GM19463 (cell line): ENCODE measurements around the gene PDCD1LG2.

Experiments
- ATAC-seq: cut with Tn5 transposase; IDR thresholded peaks from one replicate; pipeline ENCODE4 v1.9.1; 2021; ENCODE audit warnings: mild to moderate bottlenecking, moderate library complexity; ENCODE audit not compliant: unreplicated experiment

PDCD1LG2 gene

GRCh38 chr9:5529683-5530221 lies 19.4 kb downstream of the PDCD1LG2 start:
- ATAC-seq, result peak; percentile 41

- no peak for ATAC-seq
Observed at GRCh38 chr9:5531101-5531882, 21.0 kb downstream of the PDCD1LG2 start.

GRCh38 chr9:5532306-5532705 lies 22.0 kb downstream of the PDCD1LG2 start:
- no peak for ATAC-seq

GRCh38 chr9:5532790-5533189 lies 22.5 kb downstream of the PDCD1LG2 start:
- ATAC-seq, result no peak

GRCh38 chr9:5536684-5537083 lies 26.4 kb downstream of the PDCD1LG2 start:
- peak; percentile 76 for ATAC-seq

GRCh38 chr9:5543875-5544702 lies 33.8 kb downstream of the PDCD1LG2 start:
- ATAC-seq, result no peak

GRCh38 chr9:5549658-5550650 lies 39.6 kb downstream of the PDCD1LG2 start:
- no peak for ATAC-seq

GRCh38 chr9:5551368-5552150 lies 41.2 kb downstream of the PDCD1LG2 start:
- no peak for ATAC-seq

- no peak for ATAC-seq
Observed at GRCh38 chr9:5552301-5552700, 42.0 kb downstream of the PDCD1LG2 start.

GRCh38 chr9:5553211-5553610 lies 42.9 kb downstream of the PDCD1LG2 start:
- no peak for ATAC-seq

- no peak for ATAC-seq
Observed at GRCh38 chr9:5554254-5554653, 43.9 kb downstream of the PDCD1LG2 start.

- no peak for ATAC-seq
Observed at GRCh38 chr9:5556101-5556705, 45.9 kb downstream of the PDCD1LG2 start.

- ATAC-seq, result peak; percentile 82
Observed at GRCh38 chr9:5557606-5558587, 47.6 kb downstream of the PDCD1LG2 start.

GRCh38 chr9:5559659-5560058 lies 49.3 kb downstream of the PDCD1LG2 start:
- ATAC-seq, result no peak

GRCh38 chr9:5560443-5561100 lies 50.2 kb downstream of the PDCD1LG2 start:
- no peak for ATAC-seq

GRCh38 chr9:5561828-5562488 lies 51.6 kb downstream of the PDCD1LG2 start:
- ATAC-seq, result no peak

GRCh38 chr9:5562806-5563416 lies 52.6 kb downstream of the PDCD1LG2 start:
- ATAC-seq, result no peak
